ENCODE results near the gene GRIN1. TPM values are rescaled to one million over a fixed set of nuclear protein-coding genes. Genes with fewer than 3 reads are reported as not detected.

The GRIN1 gene
- total and polyA plus RNA-seq, 2 experiments from 2014 or later = not detected

DNA sequence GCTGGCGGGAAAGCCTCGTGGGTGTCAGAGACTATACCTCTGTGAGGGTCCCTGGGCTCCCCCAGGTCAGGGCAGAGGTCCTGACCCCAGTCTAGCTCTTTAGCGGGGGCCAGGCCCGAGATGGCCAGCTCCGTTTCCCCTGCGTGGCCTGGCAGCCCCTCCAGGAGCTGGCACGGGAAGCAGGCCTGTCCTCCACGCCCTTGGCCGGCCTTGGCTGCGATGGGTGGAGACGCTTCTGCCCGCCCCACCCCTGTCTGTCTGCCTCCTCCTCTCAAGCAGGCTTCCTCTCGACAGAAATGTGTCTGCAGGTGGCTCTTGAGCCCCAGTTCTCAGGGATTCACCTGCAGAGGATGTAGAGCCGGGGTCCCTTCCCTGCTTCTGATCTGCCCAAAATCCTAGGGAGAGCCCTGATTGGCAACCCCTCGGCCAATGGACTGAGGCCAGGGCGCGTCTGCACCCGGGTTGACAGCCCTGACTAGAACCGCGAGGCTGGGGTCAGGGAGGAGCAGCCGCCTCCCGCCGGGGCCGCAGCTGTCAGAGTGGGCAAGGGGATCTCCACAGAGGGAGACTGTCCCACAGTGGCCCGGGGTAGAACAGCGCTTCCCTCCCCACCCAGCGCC, 2.6 kb upstream of the GRIN1 start:
- Histone ChIP-seq H3K9me2 (replicated peaks; ENCODE audit: insufficient read depth) (no peaks in the 10 kb centered on the region), H2AFZ (no peak overlapping the region), H4K20me1 (ENCODE audit: insufficient read depth, poor library complexity, severe bottlenecking) (no peaks in the 10 kb centered on the region), H3K9me3 (ENCODE audit: low read depth) (no peaks in the 10 kb centered on the region), H3K27me3 (peaks cover 55% of the 10 kb centered on the region), H3K4me2 (no peak overlapping the region), H3K27ac (no peak overlapping the region), H3K4me1 (ENCODE audit: insufficient read depth) (no peaks in the 10 kb centered on the region), H3K36me3 (replicated peaks; ENCODE audit: insufficient read depth, low read depth) (no peaks in the 10 kb centered on the region), H3K79me2 (no peaks in the 10 kb centered on the region), H3K4me3 (no peak overlapping the region)
- WGBS (ENCODE audit: low lambda C conversion rate, missing lambda C conversion rate) = 62% methylated on average over 25 of the region's 27 CpGs
- TF ChIP-seq EZH2 (IDR thresholded peaks at IDR 0.05; ENCODE audit: borderline replicate concordance) (no peak), EZH2phosphoT487 (IDR thresholded peaks at IDR 0.05; ENCODE audit: low read depth, severe bottlenecking, unreplicated experiment) (no peak)
- TF ChIP-seq, protein P1, sequence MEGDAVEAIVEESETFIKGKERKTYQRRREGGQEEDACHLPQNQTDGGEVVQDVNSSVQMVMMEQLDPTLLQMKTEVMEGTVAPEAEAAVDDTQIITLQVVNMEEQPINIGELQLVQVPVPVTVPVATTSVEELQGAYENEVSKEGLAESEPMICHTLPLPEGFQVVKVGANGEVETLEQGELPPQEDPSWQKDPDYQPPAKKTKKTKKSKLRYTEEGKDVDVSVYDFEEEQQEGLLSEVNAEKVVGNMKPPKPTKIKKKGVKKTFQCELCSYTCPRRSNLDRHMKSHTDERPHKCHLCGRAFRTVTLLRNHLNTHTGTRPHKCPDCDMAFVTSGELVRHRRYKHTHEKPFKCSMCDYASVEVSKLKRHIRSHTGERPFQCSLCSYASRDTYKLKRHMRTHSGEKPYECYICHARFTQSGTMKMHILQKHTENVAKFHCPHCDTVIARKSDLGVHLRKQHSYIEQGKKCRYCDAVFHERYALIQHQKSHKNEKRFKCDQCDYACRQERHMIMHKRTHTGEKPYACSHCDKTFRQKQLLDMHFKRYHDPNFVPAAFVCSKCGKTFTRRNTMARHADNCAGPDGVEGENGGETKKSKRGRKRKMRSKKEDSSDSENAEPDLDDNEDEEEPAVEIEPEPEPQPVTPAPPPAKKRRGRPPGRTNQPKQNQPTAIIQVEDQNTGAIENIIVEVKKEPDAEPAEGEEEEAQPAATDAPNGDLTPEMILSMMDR (IDR thresholded peaks at IDR 0.05; ENCODE audit: poor library complexity) = no peak
- DNase-seq (ENCODE audit: low spot score) = no peak

DNA sequence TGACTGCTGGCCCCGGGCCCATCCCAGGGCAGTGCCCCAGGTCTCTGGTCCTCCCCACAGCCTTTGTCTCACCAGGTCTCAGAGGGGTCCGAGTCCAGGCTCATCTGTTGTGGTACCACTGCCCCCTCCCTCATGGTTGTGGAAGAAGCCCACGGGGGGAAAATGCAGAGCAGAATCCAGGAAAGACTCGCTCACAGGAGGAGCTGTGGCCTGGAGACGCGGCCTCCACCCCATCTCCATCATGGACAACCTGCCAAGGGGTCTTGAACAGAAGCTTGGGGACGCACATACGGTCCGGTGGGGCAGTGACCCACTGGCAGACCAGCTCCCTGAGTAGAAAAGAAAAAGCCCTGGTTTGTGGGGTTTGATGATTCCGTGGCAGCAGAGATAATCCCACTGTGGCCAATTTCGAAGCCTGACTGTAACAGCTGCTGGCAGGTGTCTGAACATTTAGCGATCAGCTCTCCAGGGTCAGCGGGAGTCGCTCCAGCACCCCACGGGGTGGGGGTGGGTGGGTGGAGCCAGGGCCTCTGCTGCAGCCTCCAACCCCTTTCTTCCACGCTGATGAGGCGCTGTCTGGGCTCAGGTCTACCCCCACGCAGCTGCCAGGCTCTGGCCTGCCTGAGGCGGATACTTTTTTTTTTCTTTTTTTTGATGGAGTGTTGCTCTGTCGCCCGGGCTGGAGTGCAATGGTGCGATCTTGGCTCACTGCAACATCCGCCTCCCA, 1.9 kb upstream of the GRIN1 start:
- no peaks in the 10 kb centered on the region for H3K36me3 ChIP-seq (replicated peaks; ENCODE audit: insufficient read depth, low read depth)
- TF ChIP-seq, protein P1 (IDR thresholded peaks at IDR 0.05; ENCODE audit: poor library complexity) = no peak
- no peak for TF ChIP-seq EZH2 (IDR thresholded peaks at IDR 0.05; ENCODE audit: borderline replicate concordance)
- no peak for TF ChIP-seq EZH2phosphoT487 (IDR thresholded peaks at IDR 0.05; ENCODE audit: low read depth, severe bottlenecking, unreplicated experiment)
- no peak overlapping the region for H2AFZ ChIP-seq
- H4K20me1 ChIP-seq (ENCODE audit: insufficient read depth, poor library complexity, severe bottlenecking) = no peaks in the 10 kb centered on the region
- no peaks in the 10 kb centered on the region for H3K9me2 ChIP-seq (replicated peaks; ENCODE audit: insufficient read depth)
- peaks cover 61% of the 10 kb centered on the region for H3K27me3 ChIP-seq
- no peak overlapping the region for H3K4me2 ChIP-seq
- no peak overlapping the region for H3K4me3 ChIP-seq
- no peaks in the 10 kb centered on the region for H3K9me3 ChIP-seq (ENCODE audit: low read depth)
- no peak overlapping the region for H3K27ac ChIP-seq
- no peaks in the 10 kb centered on the region for H3K79me2 ChIP-seq
- H3K4me1 ChIP-seq (ENCODE audit: insufficient read depth) = no peaks in the 10 kb centered on the region
- no peak for DNase-seq (ENCODE audit: low spot score)
- 87% methylated on average over 15 of the region's 23 CpGs for WGBS (ENCODE audit: low lambda C conversion rate, missing lambda C conversion rate)

DNA sequence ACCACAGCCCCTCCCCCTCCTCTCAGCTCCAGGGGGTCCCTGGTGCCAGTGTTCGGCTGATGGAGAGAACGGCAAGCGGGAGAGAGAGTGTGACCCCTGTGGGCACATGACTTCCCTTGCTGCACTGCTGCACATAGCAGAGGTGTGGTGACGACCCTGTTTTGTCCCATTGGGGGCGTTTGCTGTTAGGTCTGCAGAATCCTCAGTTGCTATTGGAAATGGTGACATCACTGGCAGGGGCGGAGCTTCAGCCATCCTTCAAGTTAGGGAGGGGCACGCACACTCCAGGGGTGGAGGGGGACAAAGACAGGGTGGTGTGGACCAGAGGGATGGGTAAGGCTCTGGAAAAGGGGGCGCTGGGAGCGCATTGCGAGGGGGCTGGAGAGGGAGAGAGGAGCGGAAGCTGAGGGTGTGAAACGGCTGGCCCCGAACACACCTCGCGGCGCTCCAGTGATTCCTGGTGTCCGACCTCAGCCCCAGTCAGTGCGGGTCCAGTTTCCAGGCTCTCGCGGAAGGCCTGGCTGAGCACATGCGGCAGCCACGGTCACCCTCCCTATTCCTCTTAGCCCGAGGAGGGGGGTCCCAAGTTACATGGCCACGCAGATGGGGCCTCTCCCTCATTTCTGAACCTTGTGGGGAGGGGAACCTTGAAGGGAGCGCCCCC, 764 bp upstream of the GRIN1 start:
- no peaks in the 10 kb centered on the region for H3K36me3 ChIP-seq (replicated peaks; ENCODE audit: insufficient read depth, low read depth)
- no peak overlapping the region for H3K4me2 ChIP-seq
- H3K79me2 ChIP-seq = no peaks in the 10 kb centered on the region
- no peak for DNase-seq (ENCODE audit: low spot score)
- peaks cover 72% of the 10 kb centered on the region for H3K27me3 ChIP-seq
- H3K4me3 ChIP-seq = no peak overlapping the region
- no peak overlapping the region for H2AFZ ChIP-seq
- no peaks in the 10 kb centered on the region for H3K9me3 ChIP-seq (ENCODE audit: low read depth)
- no peaks in the 10 kb centered on the region for H3K4me1 ChIP-seq (ENCODE audit: insufficient read depth)
- 20% methylated on average over 14 of the region's 25 CpGs for WGBS (ENCODE audit: low lambda C conversion rate, missing lambda C conversion rate)
- no peak for TF ChIP-seq EZH2 (IDR thresholded peaks at IDR 0.05; ENCODE audit: borderline replicate concordance)
- TF ChIP-seq EZH2phosphoT487 (IDR thresholded peaks at IDR 0.05; ENCODE audit: low read depth, severe bottlenecking, unreplicated experiment) = no peak
- TF ChIP-seq, protein P1 (IDR thresholded peaks at IDR 0.05; ENCODE audit: poor library complexity) = no peak
- no peaks in the 10 kb centered on the region for H4K20me1 ChIP-seq (ENCODE audit: insufficient read depth, poor library complexity, severe bottlenecking)
- H3K9me2 ChIP-seq (replicated peaks; ENCODE audit: insufficient read depth) = no peaks in the 10 kb centered on the region
- no peak overlapping the region for H3K27ac ChIP-seq

All from hepatocyte (in vitro differentiated cells).